OCI-M1 (cell line): ENCODE results near the gene SEC16B.

Experiments used
- DNase-seq: peaks from one replicate; lab custom pipeline; 2025; lab: John Stamatoyannopoulos, UW

Gene SEC16B

GRCh38 chr1:177976596-177976995, 6.7 kb upstream of the SEC16B start:
- DNase-seq, result no peak

DNA sequence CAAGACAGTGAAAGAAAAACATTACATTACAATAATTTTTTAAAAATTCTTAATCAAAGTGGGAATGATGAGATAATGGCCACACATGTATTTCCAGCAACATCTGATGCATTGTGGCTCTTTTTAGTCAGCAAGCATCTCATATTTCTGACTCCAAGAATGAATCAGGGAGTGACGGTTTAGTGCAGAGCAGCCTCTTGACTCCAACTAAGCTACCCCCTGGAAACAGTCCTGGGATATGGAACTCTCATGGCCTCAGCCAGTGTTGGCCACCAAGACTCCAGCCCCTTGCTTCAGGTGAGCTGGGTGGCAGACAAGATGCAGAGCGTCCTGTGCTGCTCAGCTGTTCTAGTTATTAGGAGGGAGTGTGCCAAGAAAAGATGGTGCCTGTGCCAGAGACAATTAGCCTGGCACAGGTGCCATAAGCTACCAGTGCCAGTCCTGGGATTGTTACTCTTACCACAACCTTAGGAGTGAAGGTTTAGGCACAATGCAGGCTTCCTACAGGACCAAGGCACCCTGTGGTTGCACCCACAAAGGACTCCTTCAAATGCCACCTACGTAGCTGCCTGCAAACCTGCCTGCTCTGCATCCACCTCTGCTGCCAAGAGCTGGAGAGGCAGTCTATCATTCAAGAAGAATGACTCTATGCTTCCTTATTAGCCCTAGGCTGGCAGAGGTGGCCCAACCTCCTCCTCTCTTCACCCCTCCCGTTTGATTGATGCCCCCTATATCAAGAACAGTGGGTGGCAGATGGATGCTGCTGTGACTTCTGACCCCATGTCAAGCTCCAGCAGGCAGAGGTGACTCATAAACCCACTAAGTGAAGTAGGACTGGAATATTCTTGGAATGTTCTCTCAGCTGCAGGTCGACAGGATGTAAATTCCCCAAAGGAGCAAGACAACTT, 6.0 kb upstream of the SEC16B start:
- DNase-seq, result no peak

DNA sequence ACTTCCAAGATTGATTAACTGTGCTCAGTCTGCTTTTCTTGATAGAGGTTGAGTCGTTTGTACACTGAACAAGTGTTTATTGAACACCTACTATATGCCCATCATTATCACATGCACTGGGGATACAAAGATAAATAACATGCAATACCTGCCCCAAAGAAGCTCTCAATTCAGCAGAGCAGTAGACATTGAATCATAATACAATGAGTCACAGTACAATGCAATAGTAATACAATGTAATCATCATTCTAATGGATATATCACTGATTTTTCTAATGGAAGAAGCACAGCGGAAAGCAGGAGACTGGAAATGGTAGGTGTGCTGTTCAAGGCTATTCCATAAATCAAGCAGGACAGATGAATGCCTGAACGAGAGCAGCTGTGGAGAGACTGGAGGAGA, 3.7 kb upstream of the SEC16B start:
- no peak for DNase-seq

DNA sequence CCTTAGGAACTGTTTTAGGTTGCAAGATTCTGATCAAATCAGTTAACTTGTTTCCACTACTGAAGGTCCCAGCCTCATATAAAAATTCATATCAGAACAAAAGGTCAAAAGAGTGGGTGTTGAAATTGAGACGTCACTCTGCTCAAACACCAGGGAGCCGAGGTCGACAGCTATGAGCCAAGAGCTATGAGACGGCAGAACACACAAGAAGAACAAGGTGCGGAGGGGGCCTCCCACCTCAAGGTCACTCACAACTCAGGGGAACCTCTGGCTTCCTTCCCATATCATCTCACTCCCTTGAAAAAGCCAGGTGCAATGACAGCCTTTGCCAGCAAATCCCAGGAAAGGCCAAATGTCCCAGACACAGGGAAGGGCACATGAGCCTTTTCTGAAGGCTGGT, 749 bp downstream of the SEC16B start:
- no peak for DNase-seq

GRCh38 chr1:177966199-177966598, 3.7 kb downstream of the SEC16B start:
- DNase-seq, result no peak

DNA sequence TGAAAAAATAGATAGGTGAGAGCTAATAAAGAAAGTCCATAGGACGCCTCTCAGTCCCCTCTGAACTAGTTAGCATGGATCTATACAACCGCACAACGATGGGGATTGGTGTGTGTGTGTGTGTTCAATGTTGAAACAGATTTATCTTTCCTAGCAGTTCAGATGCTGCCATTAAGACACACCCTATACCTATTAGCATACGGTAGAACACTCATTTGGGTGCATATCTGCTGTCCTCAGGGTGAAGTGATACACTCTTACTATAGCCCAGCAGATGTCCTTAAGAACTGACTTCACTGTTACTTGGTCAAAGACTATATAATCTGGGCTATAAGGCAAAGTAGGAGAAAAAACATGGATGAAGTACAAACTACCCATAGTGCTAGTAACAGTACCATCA, 4.6 kb downstream of the SEC16B start:
- no peak for DNase-seq

- DNase-seq, result no peak
Measured at GRCh38 chr1:177964336-177964735, 5.5 kb downstream of the SEC16B start.

DNA sequence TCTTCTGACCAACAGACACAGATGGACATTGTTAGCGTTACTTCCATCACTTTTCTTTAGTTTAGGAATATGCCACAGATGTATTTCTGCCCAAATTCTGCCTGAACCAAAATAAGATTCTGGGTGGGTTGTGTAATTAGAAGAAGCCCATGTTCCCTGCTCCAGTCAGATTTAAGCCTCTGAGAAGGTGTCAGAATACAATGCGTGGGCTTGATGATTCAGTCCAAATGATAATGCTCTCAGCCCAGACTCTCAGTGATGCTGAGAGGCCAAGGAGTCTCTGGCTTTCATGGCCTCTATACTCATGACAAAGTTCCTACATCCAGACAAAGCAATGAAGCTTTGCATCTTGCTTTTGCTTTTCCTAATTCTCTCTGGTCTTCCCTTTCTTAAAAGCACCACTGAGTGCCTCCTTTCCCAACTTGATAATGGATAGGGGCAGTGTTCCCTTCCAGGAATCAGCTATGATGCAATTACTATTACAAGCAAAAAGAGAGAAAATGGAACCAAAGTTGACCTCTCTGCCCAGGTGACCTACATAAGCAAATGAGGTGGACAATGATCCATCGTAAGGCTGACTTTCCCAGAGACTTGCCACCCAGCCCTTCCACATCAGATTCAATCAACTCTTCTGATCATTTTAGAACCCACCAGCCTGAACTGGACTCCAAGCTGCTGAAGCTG, 8.8 kb downstream of the SEC16B start:
- no peak for DNase-seq

DNA sequence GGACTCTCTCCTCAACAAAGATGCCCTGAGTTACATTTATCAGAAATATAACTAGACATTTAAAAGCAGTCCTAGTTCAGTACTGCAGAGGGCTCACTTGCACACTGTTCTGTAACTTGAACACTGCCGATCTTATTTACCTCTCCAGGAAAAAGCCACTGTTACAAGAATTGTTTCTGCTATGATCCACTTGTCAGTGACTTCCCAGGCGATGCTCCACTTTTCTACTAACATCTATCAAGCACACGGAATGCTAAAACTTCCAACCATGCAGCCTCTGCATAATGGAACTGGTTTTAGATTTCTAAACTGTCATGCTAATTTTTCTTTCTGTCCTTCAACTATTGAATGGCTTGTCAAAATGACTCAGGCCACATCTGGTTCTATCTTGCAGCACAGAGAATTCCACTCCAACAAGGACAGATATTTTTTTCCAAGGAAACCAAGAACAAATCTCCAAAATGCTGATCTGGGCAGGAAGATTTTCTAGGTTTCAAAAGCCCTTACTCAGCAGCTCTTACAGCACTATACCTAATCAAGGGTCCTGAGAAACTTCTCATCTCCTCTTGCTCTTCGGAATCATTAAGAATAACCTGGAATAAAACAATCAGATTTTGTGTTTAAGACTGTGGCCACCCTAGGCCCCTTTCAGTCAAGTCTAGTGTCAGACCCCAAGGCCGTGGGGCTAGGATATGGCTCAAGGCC, 9.9 kb downstream of the SEC16B start:
- DNase-seq, result peak; percentile 28

GRCh38 chr1:177958092-177958491, 11.8 kb downstream of the SEC16B start:
- DNase-seq, result no peak

DNA sequence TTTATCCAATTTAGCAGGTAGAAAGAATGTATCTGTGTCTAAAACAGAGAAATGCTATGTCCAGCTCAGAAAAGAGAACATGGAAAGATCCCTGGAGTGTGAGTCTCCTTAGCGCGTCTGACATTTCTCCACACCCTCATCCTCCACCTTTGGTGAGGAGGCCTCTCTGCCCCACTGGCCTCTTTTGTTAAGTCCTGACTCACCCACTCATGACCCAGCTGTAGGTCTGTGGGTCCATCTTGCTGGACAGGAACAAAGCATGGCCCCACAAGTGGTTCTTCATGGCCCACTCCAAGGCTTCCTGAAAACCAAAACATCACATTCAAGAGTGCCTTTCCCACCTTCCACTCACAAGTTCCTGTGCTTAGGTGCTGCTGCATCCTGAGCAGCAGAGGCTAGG, 15.8 kb downstream of the SEC16B start:
- DNase-seq, result no peak

GRCh38 chr1:177953549-177953948, 16.3 kb downstream of the SEC16B start:
- no peak for DNase-seq

GRCh38 chr1:177952691-177953090, 17.2 kb downstream of the SEC16B start:
- no peak for DNase-seq

- no peak for DNase-seq
Measured at GRCh38 chr1:177952249-177952648, 17.6 kb downstream of the SEC16B start.

DNA sequence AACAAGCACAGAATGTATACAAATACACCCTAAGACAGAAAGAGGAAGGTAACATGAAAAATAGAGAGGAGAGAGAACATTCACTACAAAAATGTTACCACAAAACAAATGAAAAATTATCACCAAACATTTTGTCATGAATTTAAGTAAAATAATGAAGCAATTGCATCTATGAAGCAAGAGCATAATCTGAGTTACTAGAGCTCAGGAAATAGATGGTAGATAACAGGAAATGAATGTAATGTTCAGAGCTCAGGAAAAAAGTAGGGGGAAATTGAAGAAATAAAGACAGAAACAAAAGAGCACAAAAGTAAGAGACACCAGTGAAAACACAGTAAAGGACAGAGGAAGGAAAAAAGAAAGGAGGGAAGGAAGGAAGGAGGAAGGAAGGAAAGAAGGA, 19.4 kb downstream of the SEC16B start:
- DNase-seq, result no peak

DNA sequence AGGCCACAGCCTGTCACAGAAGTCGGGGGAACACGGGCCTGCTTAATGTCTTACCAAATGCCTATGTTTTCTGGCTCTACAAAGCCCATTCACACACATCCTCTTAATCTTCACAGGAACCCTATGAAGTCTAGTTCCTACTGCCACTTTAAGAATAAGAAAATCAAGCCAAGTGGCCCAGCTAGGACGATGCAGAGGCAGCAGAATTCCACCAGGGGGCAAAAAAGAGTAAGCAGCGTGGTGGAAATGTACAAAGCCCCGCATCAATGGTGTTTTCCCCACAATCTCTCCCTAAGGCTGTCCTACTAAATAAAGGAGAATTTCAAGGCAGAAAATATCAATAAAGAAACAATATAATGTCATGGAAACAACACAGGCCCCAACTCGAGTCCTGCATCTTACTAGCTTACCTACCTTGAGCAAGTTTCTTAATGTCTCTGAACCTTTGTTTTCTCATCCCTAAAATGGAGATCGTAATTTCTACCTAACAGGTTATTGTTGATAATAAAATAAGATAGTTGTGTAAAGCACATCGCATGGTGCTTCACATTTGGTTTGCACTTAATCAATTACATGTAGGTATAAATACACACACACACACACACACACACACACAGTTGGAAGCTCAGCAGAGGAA, 21.4 kb downstream of the SEC16B start:
- DNase-seq, result peak; percentile 81

- no peak for DNase-seq
Measured at GRCh38 chr1:177947623-177948022, 22.2 kb downstream of the SEC16B start.

GRCh38 chr1:177945943-177946650, 23.8 kb downstream of the SEC16B start:
- peak; percentile 77 for DNase-seq

GRCh38 chr1:177944016-177944949, 25.6 kb downstream of the SEC16B start:
- DNase-seq, result no peak

DNA sequence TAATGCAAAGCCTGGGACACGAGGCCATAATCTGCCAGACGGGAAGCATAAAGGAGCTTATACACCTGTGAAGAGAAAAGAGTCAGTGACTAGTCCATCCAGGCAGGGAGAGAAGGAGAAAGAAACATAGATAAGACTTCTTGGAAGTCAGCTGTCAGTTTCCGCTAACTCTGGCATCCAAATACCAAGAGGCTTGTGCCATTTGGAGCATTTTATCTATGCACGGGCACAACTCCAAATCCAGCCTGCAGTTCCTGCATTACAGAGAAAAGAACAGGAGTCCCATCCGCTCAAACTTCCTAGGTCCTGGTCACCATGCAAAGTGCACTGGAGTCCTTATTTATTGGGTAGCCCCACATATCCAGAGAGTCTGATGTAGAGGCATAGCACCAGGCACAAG, 27.9 kb downstream of the SEC16B start:
- DNase-seq, result no peak

GRCh38 chr1:177940682-177941081, 29.2 kb downstream of the SEC16B start:
- DNase-seq, result no peak
